H1 (cell line): ENCODE measurements around the gene TRDN. TPM values are rescaled to one million over a fixed set of nuclear protein-coding genes. Genes with fewer than 3 reads are reported as not detected.

Experiments used
- CTCF ChIA-PET: fragments of 300-600 bp; sonication (Branson Sonifier 250); formaldehyde crosslinking; loops from one replicate; lab custom pipeline; 2021; ENCODE audit not compliant: partially characterized antibody; lab: Charles Lee
- POLR2A ChIA-PET: fragments of 300-600 bp; sonication (Branson Sonifier 250); formaldehyde crosslinking; loops from one replicate; lab custom pipeline; 2021; ENCODE audit warnings: inconsistent platforms; ENCODE audit not compliant: partially characterized antibody; lab: Charles Lee
- DNase-seq, 2 experiments: peaks; one replicate each; pipeline versions ENCODE4 v3.0.0 to v3.0.0-alpha.2; 2010 to 2022; ENCODE audit warnings: low spot score in 2 of 2, low read depth in 1 of 2, mixed read lengths in 1 of 2
- FAIRE-seq: peaks from 2 replicates; lab custom pipeline; 2011; peaks lifted over from hg19 to GRCh38; lab: Jason Lieb, UNC
- H2AFZ ChIP-seq: 2 replicates; pipeline ENCODE4 v1.8.1; 2012; ENCODE audit warnings: low read length, inconsistent platforms
- H2AK5ac ChIP-seq: 2 replicates; pipeline ENCODE4 v1.6.1; 2013; ENCODE audit warnings: low read depth, low read length
- H2BK120ac ChIP-seq: replicated peaks from 2 replicates; pipeline ENCODE3; 2013; ENCODE audit warnings: low read depth, low read length, inconsistent platforms
- H2BK12ac ChIP-seq: 2 replicates; pipeline ENCODE4 v1.6.1; 2013; ENCODE audit warnings: low read depth, low read length
- H2BK15ac ChIP-seq: 2 replicates; pipeline ENCODE4 v1.6.1; 2013; ENCODE audit warnings: low read length
- H2BK20ac ChIP-seq: 2 replicates; pipeline ENCODE4 v1.6.1; 2013; ENCODE audit warnings: low read length
- H2BK5ac ChIP-seq: 2 replicates; pipeline ENCODE4 v1.6.1; 2013; ENCODE audit warnings: low read depth, low read length
- H3K14ac ChIP-seq: 2 replicates; pipeline ENCODE4 v1.6.1; 2013; ENCODE audit warnings: inconsistent platforms; ENCODE audit not compliant: insufficient read length
- H3K18ac ChIP-seq: 2 replicates; pipeline ENCODE4 v1.6.1; 2013; ENCODE audit warnings: low read length; ENCODE audit errors: extremely low read depth
- H3K23ac ChIP-seq: 2 replicates; pipeline ENCODE4 v1.6.1; 2013; ENCODE audit warnings: inconsistent platforms; ENCODE audit not compliant: insufficient read length
- H3K23me2 ChIP-seq: 2 replicates; pipeline ENCODE4 v1.6.1; 2013; ENCODE audit warnings: low read depth, low read length
- H3K27ac ChIP-seq: 2 replicates; pipeline ENCODE4 v1.6.1; 2011; ENCODE audit warnings: low read depth, low read length, inconsistent platforms
- H3K27me3 ChIP-seq, 4 experiments: replicated peaks in 1 of 4; 1 replicate in 1 of 4; 2 replicates in 3 of 4; pipeline versions ENCODE4 v1.6.1 to v1.8.1; 2011 to 2013; ENCODE audit warnings: low read length in 3 of 4, mild to moderate bottlenecking in 3 of 4, inconsistent platforms in 2 of 4, mixed read lengths in 2 of 4, moderate library complexity in 1 of 4; ENCODE audit not compliant: control insufficient read depth in 3 of 4, insufficient read depth in 3 of 4; ENCODE audit errors: extremely low read depth in 1 of 4
- H3K36me3 ChIP-seq, 4 experiments: 2 replicates each; pipeline versions ENCODE4 v1.6.1 to v1.8.1; 2011 to 2013; ENCODE audit warnings: mild to moderate bottlenecking in 4 of 4, low read length in 3 of 4, moderate library complexity in 2 of 4, control low read depth in 1 of 4, inconsistent platforms in 1 of 4; ENCODE audit not compliant: insufficient read depth in 4 of 4, control insufficient read depth in 2 of 4
- H3K4ac ChIP-seq: replicated peaks from 2 replicates; pipeline ENCODE3; 2013; ENCODE audit warnings: low read length, low read depth, mixed read lengths, inconsistent platforms; ENCODE audit not compliant: insufficient read length
- H3K4me1 ChIP-seq, 4 experiments: replicated peaks in 1 of 4; 1 replicate in 1 of 4; 2 replicates in 3 of 4; pipeline versions ENCODE4 v1.6.1 to v1.8.1; 2011 to 2013; ENCODE audit warnings: low read length in 3 of 4, inconsistent platforms in 2 of 4, mixed read lengths in 1 of 4; ENCODE audit not compliant: insufficient read depth in 4 of 4, control insufficient read depth in 3 of 4
- H3K4me2 ChIP-seq, 2 experiments: 2 replicates each; pipeline versions ENCODE4 v1.6.1 to v1.8.1; 2011 to 2013; ENCODE audit warnings: low read depth in 2 of 2, low read length in 2 of 2, control low read depth in 1 of 2, inconsistent platforms in 1 of 2, mild to moderate bottlenecking in 1 of 2; ENCODE audit not compliant: insufficient read depth in 1 of 2
- H3K4me3 ChIP-seq, 4 experiments: fragments of 200-600, 300-600 bp in 1 of 4; sonication (generic), shearing (Covaris generic), sonication (Bioruptor Twin) in 1 of 4; 2 replicates each; pipeline versions ENCODE4 v1.5.1 to v1.8.1; 2011 to 2016; ENCODE audit warnings: low read length in 4 of 4, low read depth in 3 of 4, control low read depth in 2 of 4, inconsistent platforms in 2 of 4, mild to moderate bottlenecking in 2 of 4, mixed read lengths in 1 of 4, moderate library complexity in 1 of 4; ENCODE audit not compliant: insufficient read depth in 2 of 4; ENCODE audit errors: extremely low read depth in 1 of 4
- H3K56ac ChIP-seq: replicated peaks from 2 replicates; pipeline ENCODE3; 2013; ENCODE audit warnings: low read depth, mild to moderate bottlenecking, mixed read lengths, low read length, inconsistent platforms; ENCODE audit not compliant: insufficient read length
- H3K79me1 ChIP-seq: 2 replicates; pipeline ENCODE4 v1.6.1; 2013; ENCODE audit warnings: low read depth, low read length, control low read depth
- H3K79me2 ChIP-seq, 2 experiments: 2 replicates each; pipeline versions ENCODE4 v1.6.1 to v1.8.1; 2012 to 2013; ENCODE audit warnings: low read length in 2 of 2, mild to moderate bottlenecking in 2 of 2, inconsistent platforms in 1 of 2; ENCODE audit not compliant: insufficient read depth in 2 of 2, control insufficient read depth in 1 of 2
- H3K9ac ChIP-seq, 4 experiments: replicated peaks in 1 of 4; 1 replicate in 1 of 4; 2 replicates in 3 of 4; pipeline versions ENCODE4 v1.6.1 to v1.8.1; 2011 to 2013; ENCODE audit warnings: low read depth in 3 of 4, low read length in 3 of 4, control low read depth in 2 of 4, mild to moderate bottlenecking in 2 of 4, moderate library complexity in 2 of 4, inconsistent platforms in 1 of 4; ENCODE audit errors: extremely low read depth in 1 of 4
- H3K9me3 ChIP-seq, 2 experiments: 2 replicates each; pipeline versions ENCODE4 v1.6.1 to v1.8.1; 2012 to 2013; ENCODE audit warnings: mild to moderate bottlenecking in 2 of 2, moderate library complexity in 2 of 2, control low read depth in 1 of 2, inconsistent platforms in 1 of 2, low read depth in 1 of 2, low read length in 1 of 2, mixed read lengths in 1 of 2; ENCODE audit not compliant: insufficient read depth in 2 of 2
- H4K20me1 ChIP-seq, 2 experiments: replicated peaks in 1 of 2; 2 replicates each; pipeline versions ENCODE3 to v1.8.1; 2011 to 2013; ENCODE audit warnings: inconsistent platforms in 2 of 2, low read length in 2 of 2, mild to moderate bottlenecking in 1 of 2; ENCODE audit not compliant: insufficient read depth in 2 of 2, control insufficient read depth in 1 of 2
- H4K5ac ChIP-seq: 2 replicates; pipeline ENCODE4 v1.6.1; 2013; ENCODE audit warnings: low read length, low read depth, mixed read lengths, inconsistent platforms; ENCODE audit not compliant: insufficient read length
- H4K8ac ChIP-seq: 2 replicates; pipeline ENCODE4 v1.8.0; 2013; ENCODE audit warnings: mild to moderate bottlenecking, moderate library complexity, low read length, inconsistent platforms; ENCODE audit not compliant: insufficient read depth; ENCODE audit errors: extremely low read depth
- H4K91ac ChIP-seq: replicated peaks from 2 replicates; pipeline ENCODE3; 2013; ENCODE audit warnings: low read length, mixed read lengths, inconsistent platforms; ENCODE audit not compliant: insufficient read length
- CHD2 ChIP-seq: IDR thresholded peaks from 2 replicates; pipeline ENCODE4 v1.6.1; 2012; ENCODE audit warnings: low read length, improper control_type of control experiment
- KDM5A ChIP-seq: fragments of 200-600 bp; IDR thresholded peaks from 2 replicates; pipeline ENCODE4 v1.7.1; 2012; ENCODE audit warnings: mild to moderate bottlenecking, low read length, inconsistent platforms, mixed read lengths
- SP4 ChIP-seq: IDR thresholded peaks from 2 replicates; pipeline ENCODE4 v1.6.1; 2012; ENCODE audit warnings: low read length, inconsistent platforms
- TBP ChIP-seq: IDR thresholded peaks from 2 replicates; pipeline ENCODE4 v1.6.1; 2011; ENCODE audit warnings: low read depth, low read length, improper control_type of control experiment
- TEAD4 ChIP-seq: IDR thresholded peaks from 2 replicates; pipeline ENCODE4 v1.6.1; 2012; ENCODE audit warnings: low read depth, low read length, inconsistent platforms, mixed read lengths
- WGBS, 2 experiments: shearing (Covaris generic) in 1 of 2; methylation state at CpG; one replicate each; pipeline versions ENCODE4 v1.1.6 to v1.1.7; 2013 to 2015; ENCODE audit warnings: low lambda C conversion rate in 2 of 2, mixed read lengths in 2 of 2, inconsistent platforms in 1 of 2, low coverage in 1 of 2, missing lambda C conversion rate in 1 of 2; ENCODE audit not compliant: insufficient replicate concordance in 2 of 2, insufficient coverage in 1 of 2, insufficient read length in 1 of 2; ENCODE audit errors: extremely low coverage in 1 of 2, missing lambda C conversion rate in 1 of 2; 5-methylcytosine and 5-hydroxymethylcytosine counted together
- polyA plus RNA-seq, 7 experiments: library from polyadenylated mRNA; depleted of rRNA in 3 of 7; stranded (reverse) in 5 of 7; unstranded in 2 of 7; fragments of >200 nt in 5 of 7; fragments of 200-250 nt in 2 of 7; gene quantifications; 1 replicate in 5 of 7; 2 replicates in 1 of 7; 4 replicates in 1 of 7; pipeline versions ENCODE4 v1.2.1 to v1.2.3, GENCODE V29; 2011 to 2013; ENCODE audit warnings: missing spikeins in 2 of 7, mixed read lengths in 2 of 7
- total RNA-seq: library from RNA; stranded (reverse); fragmentation: NEBNext Ultra II Directional; extraction: Animal tissue kit (Norgen Biotek cat#: 25700); gene quantifications from 2 replicates; pipeline ENCODE4 v1.2.1, GENCODE V29; 2021

The TRDN gene
- total and polyA plus RNA-seq, 2 of the 8 experiments (the other 6 are each of a cell fraction or from before 2014, with no cell fraction given) = 1.6 to 41.6 TPM

DNA sequence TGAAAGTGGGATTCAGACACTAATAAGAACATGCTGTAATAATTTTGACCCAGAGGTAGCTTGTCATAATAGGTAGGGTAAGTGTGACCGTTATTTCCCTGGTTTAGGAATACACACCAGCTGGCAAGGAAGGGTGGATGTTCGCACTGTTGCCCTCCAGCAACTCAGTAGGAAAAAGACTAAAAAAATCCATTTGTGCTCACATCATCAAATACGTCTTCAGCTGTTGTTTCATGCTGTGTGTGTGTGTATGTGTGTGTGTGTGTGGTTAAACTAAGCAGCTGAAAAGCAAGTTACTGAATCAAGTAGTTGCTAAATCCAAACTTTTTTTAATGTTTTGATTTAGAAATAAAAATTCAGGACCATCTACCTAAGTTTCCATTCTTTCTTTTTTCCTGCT lies 218.7 kb downstream of the TRDN start:
- H3K36me3 ChIP-seq = no peaks in the 10 kb centered on the region
- TF ChIP-seq KDM5A = no peak
- no peak for TF ChIP-seq CHD2
- TF ChIP-seq TEAD4 = no peak
- TF ChIP-seq TBP = no peak
- no peak for TF ChIP-seq SP4
- ChIA-PET CTCF (interaction anchor here (0.8 to 5.7 kb wide), 9 partner anchors 11 to 1378 kb away, joined by 3 to 56 read pairs (median 4); no protein-coding TSS in a partner anchor), POLR2A (no interaction called here)
- H4K20me1 ChIP-seq = no peaks in the 10 kb centered on the region
- no peak overlapping the region for H4K91ac ChIP-seq
- H2BK15ac ChIP-seq = no peak overlapping the region
- H4K8ac ChIP-seq = no peak overlapping the region
- no peak overlapping the region for H2AFZ ChIP-seq
- no peak overlapping the region for H3K56ac ChIP-seq
- no peak overlapping the region for H3K14ac ChIP-seq
- H2BK5ac ChIP-seq = no peak overlapping the region
- H3K4me2 ChIP-seq = peak overlapping the region in 1 of 2 experiments; percentile 32; a peak in 1 of 4 replicates
- H3K18ac ChIP-seq = no peak overlapping the region
- H3K4ac ChIP-seq = no peak overlapping the region
- no peaks in the 10 kb centered on the region; the same call in 1 of the 2 replicates for H3K23me2 ChIP-seq
- H2BK12ac ChIP-seq = no peak overlapping the region
- H3K27me3 ChIP-seq = no peaks in the 10 kb centered on the region
- 89% methylated on average over 3 of the region's 3 CpGs; no CpG with 5 or more reads in 1 of the 2 experiments for WGBS, 2 experiments
- H3K79me2 ChIP-seq = no peaks in the 10 kb centered on the region
- H3K9ac ChIP-seq = no peak overlapping the region
- FAIRE-seq = no peak
- DNase-seq = no peak
- H2AK5ac ChIP-seq = no peak overlapping the region
- H2BK20ac ChIP-seq = no peak overlapping the region
- H2BK120ac ChIP-seq = no peak overlapping the region
- H3K4me3 ChIP-seq = no peak overlapping the region
- peaks cover 0 to 5% (median 2%) of the 10 kb centered on the region in 4 experiments; a peak in 2 of 7 replicates for H3K4me1 ChIP-seq
- H4K5ac ChIP-seq = no peak overlapping the region
- H3K9me3 ChIP-seq = no peaks in the 10 kb centered on the region
- no peaks in the 10 kb centered on the region for H3K79me1 ChIP-seq
- no peak overlapping the region for H3K27ac ChIP-seq
- no peak overlapping the region for H3K23ac ChIP-seq
